Peyer's patch (tissue), 4 donors: Measurements from ENCODE around the gene RABIF. TPM values are rescaled to one million over a fixed set of nuclear protein-coding genes. Genes with fewer than 3 reads are reported as not detected.
"Not testable (repeated sequence)": the region's sequence is repeated elsewhere in the genome, so short reads cannot be mapped to it uniquely, and the experiment has no call there.

ENCODE experiments used
- DNase-seq, 3 donors: peaks; one replicate each; pipeline ENCODE4 v3.0.0-alpha.2; 2017 to 2019
- H3K27ac ChIP-seq, 4 donors: fragments of 200-600 bp; sonication (generic); one replicate each; pipeline ENCODE4 v1.5.1; 2016 to 2019
- H3K27me3 ChIP-seq, 2 donors: fragments of 200-600 bp; sonication (generic); one replicate each; pipeline ENCODE4 v1.5.1; 2019
- H3K36me3 ChIP-seq, 3 donors: fragments of 200-600 bp; sonication (generic); one replicate each; pipeline ENCODE4 v1.5.1; 2016 to 2019
- H3K4me1 ChIP-seq, 4 donors: fragments of 200-600 bp; sonication (generic); one replicate each; pipeline ENCODE4 v1.5.1; 2016 to 2019
- H3K4me3 ChIP-seq, 4 donors: fragments of 200-600 bp; sonication (generic); 1 replicate in 3 of 4; 2 replicates in 1 of 4; pipeline ENCODE4 v1.5.1; 2016 to 2019; ENCODE audit warnings: mild to moderate bottlenecking in 1 of 4
- H3K9me3 ChIP-seq, 4 donors: fragments of 200-600 bp; sonication (generic); one replicate each; pipeline ENCODE4 v1.5.1; 2016 to 2019; ENCODE audit warnings: mild to moderate bottlenecking in 1 of 4
- CTCF ChIP-seq, 6 experiments: fragments of 450-650 bp in 4 of 6; fragments of 200-600 bp in 2 of 6; sonication (generic) in 1 of 6; IDR thresholded peaks; one replicate each; pipeline ENCODE4 v1.5.1; 2017 to 2019; ENCODE audit warnings: antibody characterized with exemption in 6 of 6, mild to moderate bottlenecking in 3 of 6, moderate library complexity in 1 of 6
- POLR2A ChIP-seq, 2 donors: fragments of 450-650 bp; IDR thresholded peaks; one replicate each; pipeline ENCODE4 v1.5.1; 2017; ENCODE audit warnings: antibody characterized with exemption in 2 of 2, mild to moderate bottlenecking in 2 of 2, moderate library complexity in 2 of 2
- small RNA-seq, 2 donors: library from RNA; depleted of rRNA; stranded (forward); fragments of <200 nt; gene quantifications; one replicate each; pipeline ENCODE3, GENCODE V24; 2016
- total RNA-seq, 4 donors: library from RNA; depleted of rRNA; stranded (reverse); fragments of >200 nt; gene quantifications; one replicate each; pipeline ENCODE4 v1.1.0, GENCODE V29; 2016

RABIF gene
- total RNA-seq, 4 donors from 2014 or later, result 5.8 to 13.0 (median 8.0) TPM

- H3K4me1 ChIP-seq, result peaks cover 0 to 11% (median 0%) of the 10 kb centered on the region in 4 donors
- no peak for DNase-seq
- no peak overlapping the region for H3K4me3 ChIP-seq
- no peaks in the 10 kb centered on the region for H3K9me3 ChIP-seq
- no peaks in the 10 kb centered on the region for H3K27me3 ChIP-seq
- no peaks in the 10 kb centered on the region for H3K36me3 ChIP-seq
- TF ChIP-seq CTCF (IDR thresholded peaks at IDR 0.05) (no peak), POLR2A (IDR thresholded peaks at IDR 0.05) (no peak)
- H3K27ac ChIP-seq, result no peak overlapping the region
Observed at GRCh38 chr1:202836623-202837403, 52.1 kb downstream of the RABIF start.

- H3K27me3 ChIP-seq, result no peaks in the 10 kb centered on the region
- no peaks in the 10 kb centered on the region for H3K36me3 ChIP-seq
- no peak overlapping the region for H3K4me3 ChIP-seq
- TF ChIP-seq POLR2A (IDR thresholded peaks at IDR 0.05), result no peak
- TF ChIP-seq CTCF (IDR thresholded peaks at IDR 0.05), result no peak
- DNase-seq, result peak in 2 of 3 donors; percentile 34 to 60
- no peaks in the 10 kb centered on the region for H3K9me3 ChIP-seq
- H3K27ac ChIP-seq, result no peak overlapping the region
- peaks cover 0 to 11% (median 0%) of the 10 kb centered on the region in 4 donors for H3K4me1 ChIP-seq
Observed at GRCh38 chr1:202835548-202836072, 53.3 kb downstream of the RABIF start.

- DNase-seq, result no peak
Observed at GRCh38 chr1:202834771-202835547, 54.0 kb downstream of the RABIF start.

GRCh38 chr1:202831906-202832305, 57.0 kb downstream of the RABIF start:
- H3K27ac ChIP-seq, result no peak overlapping the region
- H3K9me3 ChIP-seq, result no peaks in the 10 kb centered on the region
- TF ChIP-seq CTCF (IDR thresholded peaks at IDR 0.05) (no peak), POLR2A (IDR thresholded peaks at IDR 0.05) (no peak)
- H3K4me3 ChIP-seq, result no peak overlapping the region
- peaks cover 0 to 11% (median 0%) of the 10 kb centered on the region in 4 donors for H3K4me1 ChIP-seq
- no peaks in the 10 kb centered on the region for H3K27me3 ChIP-seq
- H3K36me3 ChIP-seq, result no peaks in the 10 kb centered on the region
- no peak for DNase-seq

More at GRCh38 chr1:202834771-202835547, 54.0 kb downstream of the RABIF start:
- H3K4me1 ChIP-seq, result peaks cover 0 to 11% (median 0%) of the 10 kb centered on the region in 4 donors
- no peak overlapping the region for H3K27ac ChIP-seq
- H3K36me3 ChIP-seq, result no peaks in the 10 kb centered on the region
- H3K9me3 ChIP-seq, result no peaks in the 10 kb centered on the region
- H3K27me3 ChIP-seq, result no peaks in the 10 kb centered on the region
- H3K4me3 ChIP-seq, result no peak overlapping the region
- TF ChIP-seq POLR2A (IDR thresholded peaks at IDR 0.05) (no peak), CTCF (IDR thresholded peaks at IDR 0.05) (no peak)

GRCh38 chr1:202829223-202829622, 59.7 kb downstream of the RABIF start:
- not testable (repeated sequence) for H3K4me3 ChIP-seq, DNase-seq, H3K27me3 ChIP-seq, H3K4me1 ChIP-seq, H3K9me3 ChIP-seq, H3K36me3 ChIP-seq, H3K27ac ChIP-seq

Small RNA genes within 50 kb of the gene (small RNA-seq; reads per million reads assigned to genes)
- 0 reads per million in 2 donors for gene RF00019

Other genes starting within 250 kb of the RABIF start
- under 1 TPM in 1 of 4 donors, not detected in 3; 0.28 TPM for gene SYT2, start 178.7 kb downstream of the RABIF start, total RNA-seq
- 10 to 100 TPM; 43.8 to 66.8 (median 51.9) TPM for gene KDM5B, start 80.7 kb downstream of the RABIF start, total RNA-seq
- gene PCAT6, start 78.2 kb downstream of the RABIF start, total RNA-seq, result not detected
- gene KLHL12, start 38.1 kb upstream of the RABIF start, total RNA-seq, result 10 to 100 TPM; 15.9 to 22.9 (median 18.4) TPM
- gene ADIPOR1, start 69.2 kb upstream of the RABIF start, total RNA-seq, result 10 to 100 TPM; 33.8 to 80.8 (median 66.9) TPM
- gene CYB5R1, start 78.1 kb upstream of the RABIF start, total RNA-seq, result 10 to 100 TPM; 11.6 to 20.8 (median 18.1) TPM
- gene TMEM183A, start 118.2 kb upstream of the RABIF start, total RNA-seq, result 10 to 100 TPM; 65.4 to 91.6 (median 80.4) TPM
- 1 to 10 TPM in 2 of 4 donors, under 1 TPM in 1, not detected in 1; 0.54 to 1.8 (median 1.7) TPM for gene PPFIA4, start 137.3 kb upstream of the RABIF start, total RNA-seq
- gene MYOG, start 196.9 kb upstream of the RABIF start, total RNA-seq, result not detected
- 1 to 10 TPM in 1 of 4 donors, not detected in 3; 1.5 TPM for gene ADORA1, start 238.6 kb upstream of the RABIF start, total RNA-seq